Non-pigmented ciliary epithelial cell (primary cell): Measurements from ENCODE around the gene KIF26B.

Source experiments
- DNase-seq: peaks from one replicate; pipeline ENCODE4 v3.0.0-alpha.2; 2010; ENCODE audit warnings: low read depth

KIF26B gene

GRCh38 chr1:245512181-245512888, 357.6 kb downstream of the KIF26B start:
- DNase-seq: no peak

DNA sequence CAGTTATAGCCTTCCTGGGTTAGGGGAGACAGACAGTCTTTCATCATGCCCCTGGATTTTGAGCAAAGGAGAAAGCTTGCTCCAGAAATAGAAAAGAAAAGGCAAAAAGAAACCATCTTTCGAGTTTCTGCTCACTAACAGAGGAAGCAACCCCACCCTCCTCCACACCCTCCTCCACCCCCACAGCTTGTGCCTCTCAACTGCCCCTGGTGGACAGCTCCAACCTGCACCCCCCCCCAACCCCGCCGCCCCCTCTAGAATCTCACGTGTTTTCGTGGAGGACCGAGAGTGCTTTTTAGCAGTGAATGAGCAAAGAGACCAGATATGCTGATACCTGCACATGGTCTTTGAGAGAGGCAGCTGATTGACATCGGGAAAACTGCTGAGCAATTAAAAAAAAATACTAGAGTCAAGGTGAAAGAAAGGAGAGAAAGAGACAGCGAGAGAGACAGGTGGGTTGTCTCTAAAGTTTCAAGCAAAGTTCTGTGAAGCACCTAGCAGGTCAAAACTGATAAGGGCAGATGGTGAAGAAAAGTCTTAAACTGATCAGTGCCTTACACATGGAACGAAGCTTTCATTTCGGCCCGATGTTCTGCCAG, 358.3 kb downstream of the KIF26B start:
- no peak for DNase-seq

- no peak for DNase-seq
Observed at GRCh38 chr1:245516284-245516759, 361.5 kb downstream of the KIF26B start.

GRCh38 chr1:245520611-245521010, 365.8 kb downstream of the KIF26B start:
- no peak for DNase-seq

DNA sequence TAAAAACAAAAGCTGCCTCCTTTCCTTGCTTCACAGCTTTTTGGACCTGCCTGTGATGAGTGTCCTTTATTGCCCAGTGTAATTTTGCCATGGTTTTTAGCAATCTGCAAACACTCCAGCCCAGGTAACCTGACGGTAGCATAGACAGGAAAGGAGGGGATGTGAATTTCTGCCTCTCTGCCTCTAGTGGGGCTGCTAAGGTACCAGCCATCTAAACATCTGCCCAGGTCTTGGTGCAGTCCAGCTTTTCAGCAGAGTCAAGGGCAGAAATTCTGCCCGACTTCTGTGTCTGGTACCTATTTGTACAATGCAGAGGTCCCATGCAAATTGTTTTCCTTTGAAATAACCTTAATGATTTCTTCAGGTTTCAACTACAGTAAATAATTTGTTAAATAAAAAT, 371.4 kb downstream of the KIF26B start:
- no peak for DNase-seq

- no peak for DNase-seq
Observed at GRCh38 chr1:245528258-245528635, 373.5 kb downstream of the KIF26B start.

- DNase-seq: no peak
Observed at GRCh38 chr1:245530937-245531336, 376.2 kb downstream of the KIF26B start.

DNA sequence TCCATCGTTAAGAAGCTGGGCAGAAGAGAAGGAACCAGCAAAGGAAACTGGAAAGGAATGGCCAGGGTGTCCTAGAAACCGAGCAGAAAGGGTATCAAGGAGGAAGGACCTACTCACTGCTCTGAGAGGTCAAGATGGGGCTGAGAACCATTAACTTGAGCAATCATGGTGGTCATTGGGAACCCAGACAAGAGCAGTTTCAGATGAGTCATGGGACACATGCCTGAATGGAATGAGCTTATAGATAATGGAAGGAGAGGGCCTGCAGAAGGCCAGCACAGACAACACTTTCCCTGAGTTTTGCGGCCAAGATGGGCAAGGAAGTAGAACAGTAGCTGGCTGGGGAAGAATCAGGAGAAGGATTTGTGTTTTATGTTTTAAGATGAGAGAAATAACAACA, 383.2 kb downstream of the KIF26B start:
- peak; percentile 5 for DNase-seq

DNA sequence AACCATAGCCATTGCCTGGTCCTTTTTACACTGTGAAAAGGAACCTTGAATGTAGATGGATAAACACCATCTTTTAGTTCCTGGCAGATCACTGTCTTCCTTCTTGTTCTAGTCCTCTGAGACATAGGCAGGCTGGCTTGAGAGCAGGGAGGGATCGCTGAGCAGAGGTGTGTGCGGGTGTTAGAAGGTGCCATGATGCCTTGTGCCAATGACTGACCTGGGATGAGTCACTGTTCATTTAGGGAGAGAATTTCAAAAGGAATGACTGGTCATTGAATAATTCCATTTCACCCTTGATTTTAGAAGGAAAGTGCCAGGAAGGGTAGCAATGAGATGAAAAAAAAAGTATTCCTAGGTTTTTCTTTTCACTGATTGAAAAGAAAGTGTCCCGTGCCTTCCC, 383.9 kb downstream of the KIF26B start:
- DNase-seq: no peak

GRCh38 chr1:245541369-245541768, 386.6 kb downstream of the KIF26B start:
- no peak for DNase-seq

DNA sequence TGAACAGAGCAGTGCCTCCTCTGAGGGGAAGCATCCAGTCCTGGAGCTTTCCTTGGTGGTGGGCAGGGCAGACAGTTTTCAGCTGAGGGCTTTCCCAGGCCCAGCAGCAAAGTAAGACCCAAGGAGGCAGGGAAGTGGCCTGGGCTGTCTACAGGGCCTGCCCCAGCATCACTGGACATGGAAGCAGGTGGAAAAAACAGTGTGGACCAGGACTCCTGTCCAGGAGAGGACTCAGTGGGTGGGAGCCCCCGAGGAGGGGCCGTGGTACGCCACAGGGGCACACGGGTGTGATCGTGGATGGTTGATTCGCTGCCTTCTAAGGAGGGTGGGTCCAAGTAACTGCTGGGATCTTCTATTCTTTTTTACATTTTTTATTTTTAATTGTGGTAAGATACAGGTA, 387.6 kb downstream of the KIF26B start:
- no peak for DNase-seq

GRCh38 chr1:245544236-245544635, 389.5 kb downstream of the KIF26B start:
- DNase-seq: no peak

GRCh38 chr1:245546875-245547274, 392.1 kb downstream of the KIF26B start:
- DNase-seq: no peak

DNA sequence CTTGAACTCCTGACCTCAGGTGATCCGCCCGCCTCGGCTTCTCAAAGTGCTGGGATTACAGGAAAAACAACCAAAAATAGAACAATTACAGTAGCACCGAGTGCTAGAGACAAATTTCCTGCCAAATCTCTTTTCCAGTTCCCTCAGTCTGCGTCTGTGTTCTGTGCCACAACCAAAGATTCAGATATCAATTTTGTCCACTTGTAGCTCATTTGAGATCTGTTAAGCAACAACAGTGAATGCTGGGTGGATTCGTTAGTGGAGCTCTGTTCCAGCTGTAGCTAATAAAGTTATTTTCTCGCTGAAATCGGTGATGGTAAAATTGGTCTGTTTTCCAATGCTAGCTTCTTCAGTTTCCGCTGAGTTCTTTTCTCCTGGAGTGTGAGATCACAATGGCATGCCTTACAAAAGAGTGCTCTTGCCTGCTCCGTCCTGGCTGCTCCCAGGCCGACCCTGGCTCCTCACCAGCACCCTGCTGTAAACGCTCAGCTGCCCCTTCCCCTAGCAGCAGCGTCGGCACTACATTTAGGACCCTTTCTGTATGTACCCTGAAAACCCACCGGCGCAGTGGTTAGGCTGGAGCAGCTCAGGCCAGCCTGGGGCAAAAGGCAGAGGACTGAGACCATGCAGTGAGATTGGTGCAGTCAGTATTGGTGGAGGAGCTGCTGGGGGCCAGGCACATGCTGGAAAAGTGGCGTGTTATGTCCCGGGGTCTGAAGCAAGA, 395.4 kb downstream of the KIF26B start:
- DNase-seq: no peak

GRCh38 chr1:245550720-245551043, 395.9 kb downstream of the KIF26B start:
- no peak for DNase-seq

GRCh38 chr1:245551536-245551935, 396.8 kb downstream of the KIF26B start:
- no peak for DNase-seq

GRCh38 chr1:245552331-245552730, 397.5 kb downstream of the KIF26B start:
- DNase-seq: no peak

GRCh38 chr1:245556057-245556456, 401.3 kb downstream of the KIF26B start:
- DNase-seq: no peak

GRCh38 chr1:245558069-245558468, 403.3 kb downstream of the KIF26B start:
- no peak for DNase-seq

DNA sequence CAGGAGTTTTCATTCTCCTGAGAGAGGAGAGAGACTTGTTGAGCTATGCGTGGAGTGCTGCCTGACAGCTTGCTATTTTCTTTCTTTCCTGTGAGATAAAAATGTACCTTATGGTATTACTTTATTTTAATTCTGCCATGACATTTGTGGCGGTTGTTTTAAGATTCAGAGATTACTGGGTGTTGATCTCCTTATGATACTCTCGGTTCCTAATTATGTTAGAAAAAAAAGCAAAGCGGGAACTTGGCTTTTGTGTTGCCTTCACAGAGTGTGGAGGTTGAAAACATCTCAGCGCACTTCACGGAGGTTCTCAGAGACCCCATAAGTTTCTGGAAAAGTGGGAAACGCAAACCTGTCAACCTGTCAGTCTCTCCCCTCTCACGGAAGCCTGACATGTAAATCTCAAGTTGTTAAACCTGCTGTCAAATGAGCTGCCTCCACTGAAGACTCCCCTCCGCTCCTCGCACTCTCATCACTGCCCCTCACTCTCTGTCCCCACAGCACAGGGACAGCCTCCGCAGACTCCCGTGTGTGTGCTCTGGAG, 405.6 kb downstream of the KIF26B start:
- no peak for DNase-seq

- DNase-seq: no peak
Observed at GRCh38 chr1:245561665-245562234, 407.0 kb downstream of the KIF26B start.

DNA sequence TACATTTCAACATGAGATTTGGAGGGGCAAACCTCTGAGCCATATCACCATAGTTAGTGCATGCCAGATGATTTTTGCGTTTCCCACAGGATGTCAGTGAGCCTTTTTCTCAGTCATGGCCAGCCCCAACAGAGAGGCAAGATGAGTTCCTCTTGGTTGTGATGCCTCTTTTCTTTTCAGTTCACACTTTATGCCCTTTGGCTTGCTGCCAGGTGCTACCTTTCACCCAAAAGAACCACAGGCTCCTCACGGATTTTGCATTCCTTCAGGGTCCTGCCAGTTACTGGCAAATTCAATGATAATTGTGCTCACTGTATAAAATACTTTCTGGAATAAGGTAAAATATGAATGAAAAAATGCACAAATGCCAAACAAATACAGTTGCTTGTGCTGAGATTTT, 411.3 kb downstream of the KIF26B start:
- no peak for DNase-seq

GRCh38 chr1:245566952-245567351, 412.2 kb downstream of the KIF26B start:
- DNase-seq: no peak
